IMR-90 (cell line): ENCODE results near the gene TCERG1L. TPM values are rescaled to one million over a fixed set of nuclear protein-coding genes. Genes with fewer than 3 reads are reported as not detected.

Experiments
- ATAC-seq: fragments of 200-7000 bp; cut with Tn5 transposase; 2 replicates; pipeline ENCODE4 v1.9.1; 2020; ENCODE audit warnings: low read depth, mild to moderate bottlenecking, moderate library complexity
- BruUV-seq: library from RNA; stranded (reverse); fragments of 400-500 nt; replicated peaks from 2 replicates; lab custom pipeline; 2021; lab: Mats Ljungman, UMichigan
- CTCF ChIA-PET: fragments of 300-600 bp; formaldehyde crosslinking; extraction: SDS; loops from one replicate; lab custom pipeline; 2021; ENCODE audit warnings: antibody characterized with exemption; lab: Yijun Ruan, JAX
- POLR2A ChIA-PET: fragments of 300-600 bp; sonication (Branson Sonifier 250); formaldehyde crosslinking; loops from one replicate; lab custom pipeline; 2022; ENCODE audit warnings: antibody characterized with exemption; ENCODE audit not compliant: unreplicated experiment; lab: Charles Lee
- DNase-seq: peaks from one replicate; pipeline ENCODE4 v3.0.0; 2013
- H2AFZ ChIP-seq: replicated peaks from 2 replicates; pipeline ENCODE3; 2013; ENCODE audit warnings: low read length, mild to moderate bottlenecking; ENCODE audit not compliant: poor library complexity
- H2AK5ac ChIP-seq: 2 replicates; pipeline ENCODE4 v1.6.1; 2013; ENCODE audit warnings: low read depth, low read length, inconsistent platforms
- H2AK9ac ChIP-seq: replicated peaks from 2 replicates; pipeline ENCODE3; 2013; ENCODE audit warnings: mild to moderate bottlenecking, low read depth, low read length, moderate library complexity; ENCODE audit not compliant: poor library complexity
- H2BK120ac ChIP-seq: 2 replicates; pipeline ENCODE4 v1.6.1; 2013; ENCODE audit warnings: low read depth, low read length, inconsistent platforms
- H2BK15ac ChIP-seq: 3 replicates; pipeline ENCODE4 v1.6.1; 2013; ENCODE audit warnings: low read depth, low read length, inconsistent platforms
- H2BK20ac ChIP-seq: 2 replicates; pipeline ENCODE4 v1.6.1; 2013; ENCODE audit warnings: low read depth, mild to moderate bottlenecking, inconsistent platforms, low read length, moderate library complexity
- H2BK5ac ChIP-seq: 2 replicates; pipeline ENCODE4 v1.6.1; 2013; ENCODE audit warnings: mild to moderate bottlenecking, low read depth, low read length, inconsistent platforms; ENCODE audit not compliant: poor library complexity, severe bottlenecking
- H3K14ac ChIP-seq: replicated peaks from 2 replicates; pipeline ENCODE4 v1.6.1; 2013; ENCODE audit warnings: low read depth, low read length, inconsistent platforms
- H3K18ac ChIP-seq: 2 replicates; pipeline ENCODE4 v1.6.1; 2013; ENCODE audit warnings: low read depth, low read length, control low read depth
- H3K23ac ChIP-seq: 2 replicates; pipeline ENCODE4 v1.6.1; 2013; ENCODE audit warnings: low read depth, low read length, inconsistent platforms
- H3K27ac ChIP-seq: 2 replicates; pipeline ENCODE4 v1.5.1; 2013; ENCODE audit warnings: mild to moderate bottlenecking, control low read depth, low read length; ENCODE audit not compliant: insufficient read depth
- H3K27me3 ChIP-seq: 2 replicates; pipeline ENCODE4 v1.6.1; 2013; ENCODE audit warnings: low read length; ENCODE audit not compliant: control insufficient read depth, insufficient read depth
- H3K36me3 ChIP-seq: 2 replicates; pipeline ENCODE4 v1.6.1; 2013; ENCODE audit warnings: low read length, mixed read lengths; ENCODE audit not compliant: control insufficient read depth, insufficient read depth
- H3K4ac ChIP-seq: 2 replicates; pipeline ENCODE4 v1.6.1; 2013; ENCODE audit warnings: low read depth, low read length, inconsistent platforms
- H3K4me1 ChIP-seq: 2 replicates; pipeline ENCODE4 v1.6.1; 2013; ENCODE audit warnings: low read length, mixed read lengths; ENCODE audit not compliant: control insufficient read depth, insufficient read depth
- H3K4me2 ChIP-seq: 2 replicates; pipeline ENCODE4 v1.6.1; 2013; ENCODE audit warnings: low read depth, mild to moderate bottlenecking, control low read depth, low read length, moderate library complexity
- H3K4me3 ChIP-seq: 2 replicates; pipeline ENCODE4 v1.5.1; 2013; ENCODE audit warnings: low read depth, mild to moderate bottlenecking, control low read depth, low read length, moderate library complexity; ENCODE audit not compliant: insufficient read depth
- H3K56ac ChIP-seq: 2 replicates; pipeline ENCODE4 v1.6.1; 2013; ENCODE audit warnings: low read length, inconsistent platforms; ENCODE audit not compliant: insufficient read depth; ENCODE audit errors: extremely low read depth
- H3K79me1 ChIP-seq, 2 experiments: 2 replicates each; pipeline ENCODE4 v1.6.1; 2013; ENCODE audit warnings: low read length in 2 of 2, inconsistent platforms in 1 of 2, low read depth in 1 of 2
- H3K9ac ChIP-seq: 2 replicates; pipeline ENCODE4 v1.6.1; 2013; ENCODE audit warnings: low read depth, low read length, control low read depth
- H3K9me1 ChIP-seq: 2 replicates; pipeline ENCODE4 v1.6.1; 2013; ENCODE audit warnings: low read length, inconsistent platforms; ENCODE audit not compliant: insufficient read depth
- H3K9me3 ChIP-seq: 2 replicates; pipeline ENCODE4 v1.6.1; 2013; ENCODE audit warnings: low read length; ENCODE audit not compliant: control insufficient read depth, insufficient read depth
- H4K20me1 ChIP-seq: 2 replicates; pipeline ENCODE4 v1.6.1; 2013; ENCODE audit warnings: low read length, inconsistent platforms; ENCODE audit not compliant: insufficient read depth
- H4K5ac ChIP-seq: 2 replicates; pipeline ENCODE4 v1.6.1; 2013; ENCODE audit warnings: mild to moderate bottlenecking, low read depth, low read length, control low read depth
- H4K8ac ChIP-seq, 2 experiments: 2 replicates each; pipeline ENCODE4 v1.6.1; 2013; ENCODE audit warnings: low read depth in 2 of 2, low read length in 2 of 2, control low read depth in 1 of 2, inconsistent platforms in 1 of 2
- H4K91ac ChIP-seq: 2 replicates; pipeline ENCODE4 v1.6.1; 2013; ENCODE audit warnings: low read depth, low read length, inconsistent platforms; ENCODE audit not compliant: insufficient read depth
- BHLHE40 ChIP-seq: fragments of 150-350 bp; IDR thresholded peaks from 2 replicates; pipeline ENCODE4 v1.6.1; 2016; ENCODE audit warnings: mild to moderate bottlenecking, low read depth, low read length
- CEBPB ChIP-seq: IDR thresholded peaks from 2 replicates; pipeline ENCODE4 v1.6.1; 2012; ENCODE audit warnings: low read depth, low read length, improper control_type of control experiment
- MAFK ChIP-seq: IDR thresholded peaks from 2 replicates; pipeline ENCODE4 v1.6.1; 2012; ENCODE audit warnings: low read depth, low read length, improper control_type of control experiment
- MAZ ChIP-seq: IDR thresholded peaks from 2 replicates; pipeline ENCODE4 v1.6.1; 2012; ENCODE audit warnings: low read depth, mild to moderate bottlenecking, low read length, improper control_type of control experiment, moderate library complexity, borderline replicate concordance
- WGBS, 2 experiments: methylation state at CpG; one replicate each; pipeline versions ENCODE4 v1.1.5 to v1.1.7; 2013; ENCODE audit warnings: missing lambda C conversion rate in 2 of 2; ENCODE audit not compliant: insufficient read length in 1 of 2; ENCODE audit errors: extremely low coverage in 2 of 2; 5-methylcytosine and 5-hydroxymethylcytosine counted together
- dilution Hi-C: fragments of 300-500 bp; cut with HindIII; formaldehyde crosslinking; loops from one replicate; pipeline ENCODE4 v1.14.3; 2018; ENCODE audit warnings: low sequenced_read_pairs; ENCODE audit not compliant: unreplicated experiment
- in situ Hi-C: fragments of 300-500 bp; cut with MboI; formaldehyde crosslinking; loops from 3 replicates; pipeline ENCODE4 v1.14.3; 2019; ENCODE audit warnings: low sequenced_read_pairs, inconsistent platforms, mixed read lengths
- intact Hi-C: fragments of 100-400 bp; cut with micrococcal nuclease; formaldehyde crosslinking; loops from 2 replicates; pipeline ENCODE4 v1.10.0; 2022
- polyA plus RNA-seq, 3 experiments: library from polyadenylated mRNA; depleted of rRNA; stranded (reverse); fragments of >200 nt; gene quantifications; 2 replicates each; pipeline ENCODE4 v1.2.3, GENCODE V29; 2012; ENCODE audit warnings: low replicate concordance in 1 of 3
- total RNA-seq: library from RNA; depleted of rRNA; stranded (reverse); fragments of >200 nt; gene quantifications from 2 replicates; pipeline ENCODE4 v1.2.3, GENCODE V29; 2012

Gene TCERG1L
- total and polyA plus RNA-seq, 2 of the 4 experiments (the other 2 are of a cell fraction), result not detected

DNA sequence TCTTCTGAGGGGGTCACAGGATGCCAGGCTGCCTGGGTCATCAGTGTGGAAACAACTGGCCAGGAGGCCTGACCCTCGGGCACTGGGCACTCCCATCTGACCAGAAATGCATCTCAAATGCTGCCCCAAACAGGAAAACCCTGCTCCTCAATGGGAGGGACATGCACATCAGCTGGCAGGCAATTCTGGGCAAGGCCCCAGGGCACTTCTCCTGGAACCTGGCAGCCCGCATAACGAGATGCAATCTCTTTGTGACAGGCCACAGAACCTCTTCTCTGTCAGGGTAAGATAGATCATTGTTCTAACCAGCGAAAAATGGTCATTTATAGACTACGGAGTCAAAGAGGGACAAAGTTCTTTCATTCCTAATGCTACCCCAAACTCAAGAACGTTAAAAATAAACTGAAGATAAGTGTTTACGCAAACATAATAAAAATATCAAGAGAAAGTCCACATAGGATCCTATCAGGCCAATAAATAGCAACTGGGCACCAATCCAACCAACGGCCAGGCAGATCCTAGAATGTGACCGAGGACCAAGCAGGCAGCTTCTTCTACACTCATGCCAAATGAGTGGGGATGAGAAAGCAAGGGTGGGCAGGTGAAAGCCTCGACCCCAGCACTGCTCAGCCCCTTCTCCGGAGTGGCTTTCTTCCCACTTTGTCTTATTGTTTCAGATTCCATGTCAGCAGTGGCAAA lies 212.3 kb downstream of the TCERG1L start:
- Histone ChIP-seq H2AFZ (no peak overlapping the region), H3K9me3 (peaks cover 20% of the 10 kb centered on the region), H2AK9ac (no peak overlapping the region), H3K9me1 (no peaks in the 10 kb centered on the region), H3K36me3 (no peaks in the 10 kb centered on the region), H3K79me1 (no peaks in the 10 kb centered on the region), H2BK120ac (no peak overlapping the region), H3K27me3 (no peaks in the 10 kb centered on the region), H3K56ac (no peak overlapping the region), H2AK5ac (no peak overlapping the region), H3K4me2 (no peak overlapping the region), H2BK15ac (no peak overlapping the region), H3K18ac (no peak overlapping the region), H3K9ac (no peak overlapping the region), H4K20me1 (no peaks in the 10 kb centered on the region), H3K14ac (no peak overlapping the region), H4K5ac (no peak overlapping the region), H4K8ac (no peak overlapping the region), H3K4ac (no peak overlapping the region), H4K91ac (no peak overlapping the region), H3K4me3 (no peak overlapping the region), H2BK5ac (no peak overlapping the region), H3K23ac (no peak overlapping the region), H2BK20ac (no peak overlapping the region), H3K27ac (no peak overlapping the region), H3K4me1 (no peaks in the 10 kb centered on the region)
- ATAC-seq (no peak), DNase-seq (no peak)
- ChIA-PET CTCF (no interaction called here), POLR2A (no interaction called here)
- intact Hi-C loops, result no loop called here
- in situ Hi-C loops, result no loop called here
- no CpG with 5 or more reads among the region's 11 CpGs for WGBS, 2 experiments
- TF ChIP-seq CEBPB (no peak), MAZ (no peak), MAFK (no peak), BHLHE40 (no peak)
- no TSS peak for BruUV-seq
- dilution Hi-C loops, result no loop called here
